HG03460 (cell line): ENCODE measurements around the gene SLC27A2.
"Not testable (repeated sequence)": the region's sequence is repeated elsewhere in the genome, so short reads cannot be mapped to it uniquely, and the experiment has no call there.

Experiments
- ATAC-seq: cut with Tn5 transposase; IDR thresholded peaks from one replicate; pipeline ENCODE4 v1.9.1; 2021; ENCODE audit not compliant: unreplicated experiment

SLC27A2 gene

GRCh38 chr15:50188793-50189192 is 6.8 kb downstream of the SLC27A2 start:
- ATAC-seq = not testable (repeated sequence)

- ATAC-seq = no peak
Measured at GRCh38 chr15:50189633-50190032, 7.6 kb downstream of the SLC27A2 start.

GRCh38 chr15:50190166-50190570 is 8.2 kb downstream of the SLC27A2 start:
- peak; percentile 65 for ATAC-seq

- ATAC-seq = peak; percentile 46
Measured at GRCh38 chr15:50190723-50191122, 8.7 kb downstream of the SLC27A2 start.

GRCh38 chr15:50192164-50192563 is 10.2 kb downstream of the SLC27A2 start:
- no peak for ATAC-seq

GRCh38 chr15:50192926-50193620 is 11.1 kb downstream of the SLC27A2 start:
- ATAC-seq = no peak

- ATAC-seq = no peak
Measured at GRCh38 chr15:50202003-50202402, 20.0 kb downstream of the SLC27A2 start.

GRCh38 chr15:50206020-50206419 is 24.0 kb downstream of the SLC27A2 start:
- ATAC-seq = no peak

- no peak for ATAC-seq
Measured at GRCh38 chr15:50209809-50210208, 27.8 kb downstream of the SLC27A2 start.

GRCh38 chr15:50210462-50211157 is 28.6 kb downstream of the SLC27A2 start:
- no peak for ATAC-seq

GRCh38 chr15:50218291-50218690 is 36.3 kb downstream of the SLC27A2 start:
- no peak for ATAC-seq

- no peak for ATAC-seq
Measured at GRCh38 chr15:50218691-50219090, 36.7 kb downstream of the SLC27A2 start.

GRCh38 chr15:50219820-50220219 is 37.8 kb downstream of the SLC27A2 start:
- no peak for ATAC-seq

- ATAC-seq = no peak
Measured at GRCh38 chr15:50222181-50222580, 40.2 kb downstream of the SLC27A2 start.

GRCh38 chr15:50224606-50225005 is 42.6 kb downstream of the SLC27A2 start:
- ATAC-seq = no peak

GRCh38 chr15:50225057-50225456 is 43.1 kb downstream of the SLC27A2 start:
- no peak for ATAC-seq

GRCh38 chr15:50225938-50226337 is 43.9 kb downstream of the SLC27A2 start:
- ATAC-seq = no peak

- ATAC-seq = no peak
Measured at GRCh38 chr15:50227076-50227475, 45.1 kb downstream of the SLC27A2 start.

- ATAC-seq = no peak
Measured at GRCh38 chr15:50228866-50229265, 46.9 kb downstream of the SLC27A2 start.

- ATAC-seq = no peak
Measured at GRCh38 chr15:50229336-50229735, 47.3 kb downstream of the SLC27A2 start.

- ATAC-seq = no peak
Measured at GRCh38 chr15:50231761-50232160, 49.8 kb downstream of the SLC27A2 start.

GRCh38 chr15:50232791-50233190 is 50.8 kb downstream of the SLC27A2 start:
- no peak for ATAC-seq
